HEK293T (cell line): ENCODE data around the gene KRTAP25-1.

Experiments used
- CTCF ChIA-PET: fragments of 350-600 bp; formaldehyde crosslinking; extraction: SDS; loops from one replicate; lab custom pipeline; 2021; ENCODE audit warnings: antibody characterized with exemption, inconsistent platforms; lab: Yijun Ruan, JAX
- POLR2A ChIA-PET: fragments of 350-600 bp; formaldehyde crosslinking; extraction: SDS; loops from one replicate; lab custom pipeline; 2020; ENCODE audit warnings: antibody characterized with exemption, inconsistent platforms; lab: Yijun Ruan, JAX
- DNase-seq: peaks from one replicate; pipeline ENCODE4 v3.0.0; 2012; ENCODE audit warnings: mixed read lengths; ENCODE audit errors: extremely low spot score
- CTBP1 ChIP-seq: fragments of 450-650 bp; IDR thresholded peaks from 2 replicates; pipeline ENCODE4 v1.6.1; 2016; ENCODE audit warnings: borderline replicate concordance
- FOXA1 ChIP-seq: fragments of 450-650 bp; IDR thresholded peaks from 2 replicates; pipeline ENCODE4 v1.6.1; 2016; ENCODE audit warnings: mild to moderate bottlenecking
- FOXK2 ChIP-seq: fragments of 450-650 bp; IDR thresholded peaks from 2 replicates; pipeline ENCODE4 v1.6.1; 2016; ENCODE audit warnings: mild to moderate bottlenecking
- SUZ12 ChIP-seq: fragments of 450-650 bp; IDR thresholded peaks from 2 replicates; pipeline ENCODE4 v1.6.1; 2016; ENCODE audit warnings: mild to moderate bottlenecking
- ZNF384 ChIP-seq: fragments of 450-650 bp; IDR thresholded peaks from 2 replicates; pipeline ENCODE4 v1.6.1; 2016

The KRTAP25-1 gene

DNA sequence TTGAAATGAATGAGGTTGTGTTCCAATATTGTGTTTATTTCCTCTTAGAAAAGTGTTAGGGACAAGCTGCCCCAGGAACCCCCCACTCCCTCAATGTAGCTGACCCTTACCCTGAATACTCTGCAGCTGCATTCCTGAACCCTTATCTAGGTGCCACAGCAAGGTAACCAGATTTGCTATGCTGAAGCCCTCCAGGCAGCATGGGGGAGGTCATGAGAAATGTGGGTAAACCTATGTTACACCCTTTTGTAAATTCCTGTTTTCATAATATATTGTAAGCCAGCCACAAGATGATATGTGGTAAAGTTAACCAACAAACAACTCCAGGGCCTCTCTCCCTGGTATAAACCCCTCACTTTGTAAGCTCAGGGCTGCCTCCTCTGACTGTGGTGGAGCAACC lies 45.6 kb downstream of the KRTAP25-1 start:
- CTCF ChIA-PET, result no interaction called here
- TF ChIP-seq FOXA1 (no peak), ZNF384 (no peak)
- POLR2A ChIA-PET, result no interaction called here
- no peak for DNase-seq

DNA sequence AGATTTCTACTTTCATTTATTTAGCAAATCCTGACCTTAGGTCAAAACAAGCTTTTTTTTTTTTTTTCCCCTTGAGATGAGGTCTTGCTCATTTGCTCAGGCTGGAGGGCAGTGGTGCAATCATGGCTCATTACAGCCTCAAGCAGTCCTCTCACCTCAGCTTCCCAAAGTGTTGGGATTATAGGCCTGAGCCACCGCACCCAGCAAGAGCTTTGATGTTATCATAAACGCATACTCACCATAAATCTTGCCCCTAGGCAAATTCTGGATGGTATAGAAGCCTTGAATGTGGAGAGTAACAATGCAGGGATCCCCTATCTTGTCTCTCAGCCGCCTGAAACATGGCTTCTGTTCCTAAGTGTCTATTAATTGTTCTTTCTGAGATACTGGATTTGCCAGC lies 48.7 kb downstream of the KRTAP25-1 start:
- no peak for DNase-seq
- ChIA-PET CTCF (no interaction called here), POLR2A (no interaction called here)
- TF ChIP-seq FOXK2 (no peak), CTBP1 (no peak), SUZ12 (no peak)
